Measurements from ENCODE around the gene LZTFL1.
A peak's percentile ranks its signal among the peaks of the same experiment; 100 is the strongest.

LZTFL1 gene

GRCh38 chr3:45795509-45795881 lies 46.4 kb downstream of the LZTFL1 start:
- Histone ChIP-seq H3K27me3 (ENCODE audit: control insufficient read depth in 1 of 2, insufficient read depth in 2 of 2, low read length in 2 of 2) (peaks cover 32 to 33% of the 10 kb centered on the region in 2 donors), H3K9me3 (ENCODE audit: control insufficient read depth in 2 of 2, low read length in 2 of 2) (no peaks in the 10 kb centered on the region), H3K9ac (ENCODE audit: low read length in 2 of 2) (no peak overlapping the region), H3K27ac (ENCODE audit: low read length) (no peak overlapping the region), H3K4me3 (ENCODE audit: low read length in 2 of 2) (peak overlapping the region in 1 of 2 donors; percentile 59), H3K4me1 (ENCODE audit: control insufficient read depth, insufficient read depth, low read length) (peaks cover 13% of the 10 kb centered on the region), H3K36me3 (ENCODE audit: control insufficient read depth in 2 of 2, insufficient read depth in 2 of 2, low read length in 2 of 2) (no peaks in the 10 kb centered on the region)

GRCh38 chr3:45794660-45795059 lies 47.3 kb downstream of the LZTFL1 start:
- H3K27ac ChIP-seq (ENCODE audit: low read length), result no peak overlapping the region
- no peak overlapping the region for H3K4me3 ChIP-seq (ENCODE audit: low read length in 2 of 2)
- H3K36me3 ChIP-seq (ENCODE audit: control insufficient read depth in 2 of 2, insufficient read depth in 2 of 2, low read length in 2 of 2), result no peaks in the 10 kb centered on the region
- peaks cover 13% of the 10 kb centered on the region for H3K4me1 ChIP-seq (ENCODE audit: control insufficient read depth, insufficient read depth, low read length)
- no peak overlapping the region for H3K9ac ChIP-seq (ENCODE audit: low read length in 2 of 2)
- peaks cover 30 to 31% of the 10 kb centered on the region in 2 donors for H3K27me3 ChIP-seq (ENCODE audit: control insufficient read depth in 1 of 2, insufficient read depth in 2 of 2, low read length in 2 of 2)
- peaks cover 0 to 8% of the 10 kb centered on the region in 2 donors for H3K9me3 ChIP-seq (ENCODE audit: control insufficient read depth in 2 of 2, low read length in 2 of 2)

GRCh38 chr3:45794177-45794560 lies 47.8 kb downstream of the LZTFL1 start:
- H3K9me3 ChIP-seq (ENCODE audit: control insufficient read depth in 2 of 2, low read length in 2 of 2), result peaks cover 0 to 9% of the 10 kb centered on the region in 2 donors
- H3K4me3 ChIP-seq (ENCODE audit: low read length in 2 of 2), result no peak overlapping the region
- H3K27me3 ChIP-seq (ENCODE audit: control insufficient read depth in 1 of 2, insufficient read depth in 2 of 2, low read length in 2 of 2), result peaks cover 27 to 30% of the 10 kb centered on the region in 2 donors
- H3K9ac ChIP-seq (ENCODE audit: low read length in 2 of 2), result no peak overlapping the region
- no peak overlapping the region for H3K27ac ChIP-seq (ENCODE audit: low read length)
- no peaks in the 10 kb centered on the region for H3K36me3 ChIP-seq (ENCODE audit: control insufficient read depth in 2 of 2, insufficient read depth in 2 of 2, low read length in 2 of 2)
- peaks cover 13% of the 10 kb centered on the region for H3K4me1 ChIP-seq (ENCODE audit: control insufficient read depth, insufficient read depth, low read length)

GRCh38 chr3:45793482-45794176 lies 48.3 kb downstream of the LZTFL1 start:
- peaks cover 0 to 9% of the 10 kb centered on the region in 2 donors for H3K9me3 ChIP-seq (ENCODE audit: control insufficient read depth in 2 of 2, low read length in 2 of 2)
- H3K9ac ChIP-seq (ENCODE audit: low read length in 2 of 2), result no peak overlapping the region
- peaks cover 13% of the 10 kb centered on the region for H3K4me1 ChIP-seq (ENCODE audit: control insufficient read depth, insufficient read depth, low read length)
- no peak overlapping the region for H3K27ac ChIP-seq (ENCODE audit: low read length)
- H3K4me3 ChIP-seq (ENCODE audit: low read length in 2 of 2), result no peak overlapping the region
- peaks cover 27 to 30% of the 10 kb centered on the region in 2 donors for H3K27me3 ChIP-seq (ENCODE audit: control insufficient read depth in 1 of 2, insufficient read depth in 2 of 2, low read length in 2 of 2)
- no peaks in the 10 kb centered on the region for H3K36me3 ChIP-seq (ENCODE audit: control insufficient read depth in 2 of 2, insufficient read depth in 2 of 2, low read length in 2 of 2)

- H3K4me3 ChIP-seq (ENCODE audit: low read length in 2 of 2), result no peak overlapping the region
Measured at GRCh38 chr3:45792516-45793172, 49.3 kb downstream of the LZTFL1 start.

GRCh38 chr3:45792036-45792435 lies 49.9 kb downstream of the LZTFL1 start:
- H3K27me3 ChIP-seq (ENCODE audit: control insufficient read depth in 1 of 2, insufficient read depth in 2 of 2, low read length in 2 of 2), result peaks cover 20 to 26% of the 10 kb centered on the region in 2 donors

More at GRCh38 chr3:45792516-45793172, 49.3 kb downstream of the LZTFL1 start:
- Histone ChIP-seq H3K4me1 (ENCODE audit: control insufficient read depth, insufficient read depth, low read length) (peaks cover 13% of the 10 kb centered on the region), H3K27ac (ENCODE audit: low read length) (no peak overlapping the region), H3K27me3 (ENCODE audit: control insufficient read depth in 1 of 2, insufficient read depth in 2 of 2, low read length in 2 of 2) (peaks cover 23 to 30% of the 10 kb centered on the region in 2 donors), H3K36me3 (ENCODE audit: control insufficient read depth in 2 of 2, insufficient read depth in 2 of 2, low read length in 2 of 2) (no peaks in the 10 kb centered on the region), H3K9me3 (ENCODE audit: control insufficient read depth in 2 of 2, low read length in 2 of 2) (peaks cover 0 to 9% of the 10 kb centered on the region in 2 donors), H3K9ac (ENCODE audit: low read length in 2 of 2) (no peak overlapping the region)

GRCh38 chr3:45790596-45790995 lies 51.3 kb downstream of the LZTFL1 start:
- H3K9ac ChIP-seq (ENCODE audit: low read length in 2 of 2), result no peak overlapping the region
- no peak overlapping the region for H3K4me3 ChIP-seq (ENCODE audit: low read length in 2 of 2)
- no peaks in the 10 kb centered on the region for H3K36me3 ChIP-seq (ENCODE audit: control insufficient read depth in 2 of 2, insufficient read depth in 2 of 2, low read length in 2 of 2)
- peaks cover 9 to 12% of the 10 kb centered on the region in 2 donors for H3K27me3 ChIP-seq (ENCODE audit: control insufficient read depth in 1 of 2, insufficient read depth in 2 of 2, low read length in 2 of 2)
- peaks cover under 1% of the 10 kb centered on the region for H3K4me1 ChIP-seq (ENCODE audit: control insufficient read depth, insufficient read depth, low read length)
- H3K9me3 ChIP-seq (ENCODE audit: control insufficient read depth in 2 of 2, low read length in 2 of 2), result peaks cover 0 to 9% of the 10 kb centered on the region in 2 donors
- no peak overlapping the region for H3K27ac ChIP-seq (ENCODE audit: low read length)

More at GRCh38 chr3:45792036-45792435, 49.9 kb downstream of the LZTFL1 start:
- H3K4me1 ChIP-seq (ENCODE audit: control insufficient read depth, insufficient read depth, low read length), result peaks cover 13% of the 10 kb centered on the region
- H3K27ac ChIP-seq (ENCODE audit: low read length), result no peak overlapping the region
- no peaks in the 10 kb centered on the region for H3K36me3 ChIP-seq (ENCODE audit: control insufficient read depth in 2 of 2, insufficient read depth in 2 of 2, low read length in 2 of 2)
- H3K9ac ChIP-seq (ENCODE audit: low read length in 2 of 2), result no peak overlapping the region
- H3K4me3 ChIP-seq (ENCODE audit: low read length in 2 of 2), result no peak overlapping the region
- peaks cover 0 to 9% of the 10 kb centered on the region in 2 donors for H3K9me3 ChIP-seq (ENCODE audit: control insufficient read depth in 2 of 2, low read length in 2 of 2)

- H3K9ac ChIP-seq (ENCODE audit: low read length in 2 of 2), result no peak overlapping the region
- no peak overlapping the region for H3K4me3 ChIP-seq (ENCODE audit: low read length in 2 of 2)
- peaks cover 0 to 9% of the 10 kb centered on the region in 2 donors for H3K9me3 ChIP-seq (ENCODE audit: control insufficient read depth in 2 of 2, low read length in 2 of 2)
- H3K27me3 ChIP-seq (ENCODE audit: control insufficient read depth in 1 of 2, insufficient read depth in 2 of 2, low read length in 2 of 2), result peaks cover 0 to 6% of the 10 kb centered on the region in 2 donors
- no peak overlapping the region for H3K27ac ChIP-seq (ENCODE audit: low read length)
- no peaks in the 10 kb centered on the region for H3K4me1 ChIP-seq (ENCODE audit: control insufficient read depth, insufficient read depth, low read length)
- H3K36me3 ChIP-seq (ENCODE audit: control insufficient read depth in 2 of 2, insufficient read depth in 2 of 2, low read length in 2 of 2), result no peaks in the 10 kb centered on the region
Measured at GRCh38 chr3:45789235-45789812, 52.6 kb downstream of the LZTFL1 start.

- H3K27me3 ChIP-seq (ENCODE audit: control insufficient read depth in 1 of 2, insufficient read depth in 2 of 2, low read length in 2 of 2), result peaks cover 0 to 2% of the 10 kb centered on the region in 2 donors
- no peaks in the 10 kb centered on the region for H3K4me1 ChIP-seq (ENCODE audit: control insufficient read depth, insufficient read depth, low read length)
- no peak overlapping the region for H3K27ac ChIP-seq (ENCODE audit: low read length)
- H3K9me3 ChIP-seq (ENCODE audit: control insufficient read depth in 2 of 2, low read length in 2 of 2), result peaks cover 0 to 9% of the 10 kb centered on the region in 2 donors
- no peak overlapping the region for H3K4me3 ChIP-seq (ENCODE audit: low read length in 2 of 2)
- H3K36me3 ChIP-seq (ENCODE audit: control insufficient read depth in 2 of 2, insufficient read depth in 2 of 2, low read length in 2 of 2), result no peaks in the 10 kb centered on the region
- no peak overlapping the region for H3K9ac ChIP-seq (ENCODE audit: low read length in 2 of 2)
Measured at GRCh38 chr3:45787551-45787950, 54.4 kb downstream of the LZTFL1 start.

GRCh38 chr3:45786801-45787495 lies 55.0 kb downstream of the LZTFL1 start:
- Histone ChIP-seq H3K27me3 (ENCODE audit: control insufficient read depth in 1 of 2, insufficient read depth in 2 of 2, low read length in 2 of 2) (peaks cover 0 to 2% of the 10 kb centered on the region in 2 donors), H3K9me3 (ENCODE audit: control insufficient read depth in 2 of 2, low read length in 2 of 2) (peaks cover 0 to 9% of the 10 kb centered on the region in 2 donors), H3K9ac (ENCODE audit: low read length in 2 of 2) (no peak overlapping the region), H3K36me3 (ENCODE audit: control insufficient read depth in 2 of 2, insufficient read depth in 2 of 2, low read length in 2 of 2) (no peaks in the 10 kb centered on the region), H3K4me1 (ENCODE audit: control insufficient read depth, insufficient read depth, low read length) (no peaks in the 10 kb centered on the region), H3K27ac (ENCODE audit: low read length) (no peak overlapping the region), H3K4me3 (ENCODE audit: low read length in 2 of 2) (no peak overlapping the region)

Data from stomach smooth muscle (tissue), 2 donors.